SJSA1 (cell line): ENCODE results near the gene NOTCH3. TPM values are rescaled to one million over a fixed set of nuclear protein-coding genes. Genes with fewer than 3 reads are reported as not detected.

Experiments used
- DNase-seq, 2 experiments: peaks; one replicate each; pipeline ENCODE4 v3.0.0-alpha.2; 2015 to 2020; ENCODE audit warnings: low spot score in 2 of 2, low read depth in 1 of 2
- H3K27ac ChIP-seq: fragments of 250-450 bp; sonication (Bioruptor Pico); 2 replicates; pipeline ENCODE4 v1.5.1; 2020; ENCODE audit warnings: mild to moderate bottlenecking, moderate library complexity
- H3K27me3 ChIP-seq: fragments of 250-450 bp; sonication (Bioruptor Pico); replicated peaks from 2 replicates; pipeline ENCODE4 v1.5.1; 2020; ENCODE audit warnings: mild to moderate bottlenecking, moderate library complexity
- H3K36me3 ChIP-seq: fragments of 250-450 bp; sonication (Bioruptor Pico); 2 replicates; pipeline ENCODE4 v1.5.1; 2020; ENCODE audit warnings: mild to moderate bottlenecking
- H3K4me1 ChIP-seq: fragments of 250-450 bp; sonication (Bioruptor Pico); replicated peaks from 2 replicates; pipeline ENCODE4 v1.6.1; 2021; ENCODE audit warnings: mild to moderate bottlenecking
- H3K4me3 ChIP-seq: fragments of 250-450 bp; sonication (Bioruptor Pico); 2 replicates; pipeline ENCODE4 v1.5.1; 2020; ENCODE audit warnings: mild to moderate bottlenecking
- H3K9me3 ChIP-seq: fragments of 250-450 bp; sonication (Bioruptor Pico); replicated peaks from 2 replicates; pipeline ENCODE4 v1.5.1; 2020; ENCODE audit warnings: mild to moderate bottlenecking
- total RNA-seq: library from RNA; depleted of rRNA; stranded (reverse); fragments of >200 nt; shearing (Covaris generic); gene quantifications from 2 replicates; pipeline ENCODE4 v1.2.3, GENCODE V29; 2014

Gene NOTCH3
- total RNA-seq, 1 experiment from 2014 or later, result 33.1 TPM

GRCh38 chr19:15149737-15150136 lies 51.1 kb downstream of the NOTCH3 start:
- no peaks in the 10 kb centered on the region for H3K36me3 ChIP-seq
- no peak overlapping the region for H3K4me3 ChIP-seq
- no peaks in the 10 kb centered on the region; the same call in 1 of the 2 replicates for H3K4me1 ChIP-seq
- H3K9me3 ChIP-seq, result 0 out of 2 replicates have a peak, but pooled peaks cover 4% of the 10 kb centered on the region
- H3K27ac ChIP-seq, result no peak overlapping the region
- DNase-seq, result no peak
- H3K27me3 ChIP-seq, result no peaks in the 10 kb centered on the region

- no peak for DNase-seq
- Histone ChIP-seq H3K9me3 (peaks cover 3% of the 10 kb centered on the region; the same call in 1 of the 2 replicates), H3K4me1 (no peaks in the 10 kb centered on the region; the same call in 1 of the 2 replicates), H3K36me3 (no peaks in the 10 kb centered on the region), H3K27me3 (no peaks in the 10 kb centered on the region), H3K4me3 (no peak overlapping the region), H3K27ac (no peak overlapping the region)
Measured at GRCh38 chr19:15147090-15147489, 53.7 kb downstream of the NOTCH3 start.

GRCh38 chr19:15144046-15144646 lies 56.6 kb downstream of the NOTCH3 start:
- Histone ChIP-seq H3K27ac (no peak overlapping the region), H3K4me1 (peaks cover 2% of the 10 kb centered on the region), H3K36me3 (no peaks in the 10 kb centered on the region), H3K4me3 (no peak overlapping the region), H3K9me3 (peaks cover 11% of the 10 kb centered on the region), H3K27me3 (no peaks in the 10 kb centered on the region)
- DNase-seq, result no peak

GRCh38 chr19:15142313-15142712 lies 58.5 kb downstream of the NOTCH3 start:
- Histone ChIP-seq H3K4me1 (peaks cover 17% of the 10 kb centered on the region), H3K36me3 (no peaks in the 10 kb centered on the region), H3K27ac (no peak overlapping the region), H3K9me3 (peaks cover 11% of the 10 kb centered on the region), H3K27me3 (no peaks in the 10 kb centered on the region), H3K4me3 (no peak overlapping the region)
- DNase-seq, result no peak

GRCh38 chr19:15141143-15141542 lies 59.7 kb downstream of the NOTCH3 start:
- no peak for DNase-seq

GRCh38 chr19:15138427-15138826 lies 62.4 kb downstream of the NOTCH3 start:
- peak in 1 of 2 experiments; percentile 70 for DNase-seq
- Histone ChIP-seq H3K36me3 (no peaks in the 10 kb centered on the region), H3K27me3 (no peaks in the 10 kb centered on the region), H3K9me3 (peaks cover 8% of the 10 kb centered on the region), H3K4me1 (peaks cover 30% of the 10 kb centered on the region), H3K4me3 (no peak overlapping the region), H3K27ac (peak overlapping the region; percentile 64)

More at GRCh38 chr19:15141143-15141542, 59.7 kb downstream of the NOTCH3 start:
- Histone ChIP-seq H3K27ac (no peak overlapping the region), H3K36me3 (no peaks in the 10 kb centered on the region), H3K4me1 (peaks cover 25% of the 10 kb centered on the region), H3K27me3 (no peaks in the 10 kb centered on the region), H3K9me3 (peaks cover 11% of the 10 kb centered on the region), H3K4me3 (no peak overlapping the region)

- H3K27ac ChIP-seq, result peak overlapping the region; percentile 64
- H3K9me3 ChIP-seq, result peaks cover 8% of the 10 kb centered on the region
- peaks cover 30% of the 10 kb centered on the region for H3K4me1 ChIP-seq
- no peak for DNase-seq
- H3K36me3 ChIP-seq, result no peaks in the 10 kb centered on the region
- no peak overlapping the region for H3K4me3 ChIP-seq
- H3K27me3 ChIP-seq, result no peaks in the 10 kb centered on the region
Measured at GRCh38 chr19:15137777-15138176, 63.0 kb downstream of the NOTCH3 start.

- peaks cover 30% of the 10 kb centered on the region for H3K4me1 ChIP-seq
- peak in 1 of 2 experiments; percentile 34 for DNase-seq
- no peaks in the 10 kb centered on the region for H3K27me3 ChIP-seq
- no peaks in the 10 kb centered on the region for H3K36me3 ChIP-seq
- no peak overlapping the region for H3K4me3 ChIP-seq
- H3K9me3 ChIP-seq, result peaks cover 8% of the 10 kb centered on the region
- peak overlapping the region; percentile 14; the same call in 1 of the 2 replicates for H3K27ac ChIP-seq
Measured at GRCh38 chr19:15136234-15136954, 64.4 kb downstream of the NOTCH3 start.

GRCh38 chr19:15129856-15130585 lies 70.8 kb downstream of the NOTCH3 start:
- Histone ChIP-seq H3K9me3 (no peaks in the 10 kb centered on the region), H3K4me3 (no peak overlapping the region), H3K27ac (no peak overlapping the region), H3K36me3 (peaks cover 5% of the 10 kb centered on the region), H3K4me1 (peaks cover 22% of the 10 kb centered on the region), H3K27me3 (no peaks in the 10 kb centered on the region)
- no peak for DNase-seq

GRCh38 chr19:15128162-15128770 lies 72.5 kb downstream of the NOTCH3 start:
- DNase-seq, result no peak
- H3K36me3 ChIP-seq, result peaks cover 19% of the 10 kb centered on the region
- H3K4me3 ChIP-seq, result no peak overlapping the region
- no peak overlapping the region for H3K27ac ChIP-seq
- peaks cover 33% of the 10 kb centered on the region for H3K4me1 ChIP-seq
- H3K27me3 ChIP-seq, result no peaks in the 10 kb centered on the region
- H3K9me3 ChIP-seq, result no peaks in the 10 kb centered on the region

GRCh38 chr19:15126131-15126910 lies 74.5 kb downstream of the NOTCH3 start:
- H3K36me3 ChIP-seq, result peaks cover 34% of the 10 kb centered on the region
- H3K27ac ChIP-seq, result peak overlapping the region; percentile 53
- no peaks in the 10 kb centered on the region for H3K9me3 ChIP-seq
- peak overlapping the region; percentile 71 for H3K4me3 ChIP-seq
- no peaks in the 10 kb centered on the region for H3K27me3 ChIP-seq
- H3K4me1 ChIP-seq, result peaks cover 33% of the 10 kb centered on the region
- peak in 1 of 2 experiments; percentile 77 for DNase-seq

GRCh38 chr19:15125232-15126067 lies 75.3 kb downstream of the NOTCH3 start:
- peak overlapping the region; percentile 75 for H3K27ac ChIP-seq
- no peaks in the 10 kb centered on the region for H3K27me3 ChIP-seq
- peaks cover 33% of the 10 kb centered on the region for H3K4me1 ChIP-seq
- peak; percentile 99 for DNase-seq
- no peaks in the 10 kb centered on the region for H3K9me3 ChIP-seq
- peaks cover 43% of the 10 kb centered on the region for H3K36me3 ChIP-seq
- peak overlapping the region; percentile 71 for H3K4me3 ChIP-seq
